GM18909 (cell line): ENCODE measurements around the gene PTPN22.

Experiments
- ATAC-seq: cut with Tn5 transposase; IDR thresholded peaks from one replicate; pipeline ENCODE4 v1.9.1; 2021; ENCODE audit warnings: mild to moderate bottlenecking; ENCODE audit not compliant: unreplicated experiment, poor library complexity

PTPN22 gene

DNA sequence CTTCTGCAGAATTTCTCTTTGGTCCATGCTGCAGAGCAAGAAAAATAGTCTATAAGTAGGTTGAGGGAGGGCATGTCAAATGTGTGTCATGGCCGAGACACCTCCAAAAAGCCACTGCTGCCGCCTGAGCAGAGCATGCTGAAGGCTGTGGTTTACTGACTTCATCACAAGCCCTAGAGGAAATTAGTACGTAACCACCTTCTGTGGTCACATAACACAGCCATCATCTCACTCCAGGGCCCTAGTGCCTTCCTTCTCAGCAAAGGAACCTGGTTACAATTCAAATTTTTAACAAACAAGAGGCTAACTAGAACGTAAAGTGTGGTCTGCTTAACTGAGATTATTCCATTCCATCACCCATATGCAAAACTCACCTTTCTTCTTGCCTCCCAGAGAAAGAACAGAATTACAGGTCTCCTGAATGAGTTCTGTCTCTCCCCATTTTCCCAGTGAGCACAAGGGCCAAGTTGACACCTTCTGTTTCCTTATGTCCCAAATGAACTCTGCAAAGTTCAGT, at the start of gene PTPN22:
Gene PTPN22, minus strand, starts transcription at position 116 of the 517 bp plus-strand sequence.
- peak; percentile 88 for ATAC-seq

DNA sequence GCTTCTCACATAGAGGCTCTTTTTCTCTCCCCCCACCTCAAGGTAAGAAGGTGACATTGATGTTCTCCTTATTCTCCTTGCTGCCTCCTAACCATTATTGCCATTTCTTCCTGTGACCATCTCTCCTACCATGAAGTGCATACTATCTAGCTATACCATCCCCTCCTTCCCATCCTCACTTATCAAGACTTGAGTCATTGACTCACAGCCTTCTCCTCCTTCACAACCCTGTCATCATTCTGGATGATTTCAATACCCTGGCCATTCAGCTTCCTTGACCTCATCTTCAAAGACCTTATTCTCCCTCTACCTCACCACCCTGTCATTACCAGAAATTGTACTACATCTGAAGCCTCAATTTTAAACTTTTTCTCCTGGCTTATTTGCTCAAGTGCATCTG, 46.7 kb upstream of the PTPN22 start:
- no peak for ATAC-seq

DNA sequence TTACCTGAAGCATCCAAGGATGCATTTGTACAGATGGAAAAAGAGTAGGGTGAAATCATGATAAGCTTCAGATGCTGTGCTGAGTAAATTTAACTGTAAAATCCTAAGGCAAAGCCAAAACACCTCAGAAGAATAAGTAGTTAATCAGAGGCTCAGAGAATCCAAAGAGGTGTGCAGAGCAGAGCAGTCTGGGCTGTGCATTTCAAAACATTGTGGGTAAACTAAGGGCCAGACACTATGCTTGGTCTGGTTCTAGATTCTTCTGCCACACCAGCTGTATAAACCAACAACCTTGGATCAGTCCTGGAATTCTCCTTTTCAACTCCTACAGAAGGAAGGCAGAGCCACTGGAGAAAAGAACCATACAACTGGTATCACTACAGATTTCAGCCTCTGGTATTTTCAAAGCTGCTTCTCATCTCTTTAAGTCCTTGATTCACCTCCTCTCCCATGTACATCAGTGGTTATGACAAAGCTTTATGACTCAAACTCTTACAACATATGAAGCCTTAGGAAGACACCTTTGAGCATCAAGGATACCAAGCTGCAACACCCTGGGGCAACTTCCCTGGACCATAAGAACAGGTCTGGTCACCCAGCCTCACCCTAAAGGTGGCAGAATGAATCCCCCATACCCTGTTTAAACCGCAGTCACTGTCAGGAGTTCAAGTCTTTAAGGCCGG, 46.0 kb upstream of the PTPN22 start:
- ATAC-seq, result no peak

DNA sequence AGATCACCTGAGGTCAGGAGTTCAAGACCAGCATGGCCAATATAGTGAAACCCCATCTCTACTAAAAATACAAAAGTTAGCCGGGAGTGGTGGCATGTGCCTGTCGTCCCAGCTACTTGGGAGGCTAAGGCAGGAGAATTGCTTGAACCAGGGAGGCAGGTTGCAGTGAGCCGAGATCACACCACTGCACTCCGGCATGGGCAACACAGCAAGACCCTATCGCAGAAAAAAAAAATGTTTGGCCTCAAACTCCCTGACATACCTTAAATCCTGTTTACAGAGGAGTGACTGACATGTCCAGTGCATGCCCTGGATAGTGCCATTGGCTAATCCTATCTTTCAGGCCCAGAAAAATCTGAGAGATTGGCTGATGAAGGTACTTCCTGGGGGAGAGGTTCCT, 45.5 kb upstream of the PTPN22 start:
- no peak for ATAC-seq

DNA sequence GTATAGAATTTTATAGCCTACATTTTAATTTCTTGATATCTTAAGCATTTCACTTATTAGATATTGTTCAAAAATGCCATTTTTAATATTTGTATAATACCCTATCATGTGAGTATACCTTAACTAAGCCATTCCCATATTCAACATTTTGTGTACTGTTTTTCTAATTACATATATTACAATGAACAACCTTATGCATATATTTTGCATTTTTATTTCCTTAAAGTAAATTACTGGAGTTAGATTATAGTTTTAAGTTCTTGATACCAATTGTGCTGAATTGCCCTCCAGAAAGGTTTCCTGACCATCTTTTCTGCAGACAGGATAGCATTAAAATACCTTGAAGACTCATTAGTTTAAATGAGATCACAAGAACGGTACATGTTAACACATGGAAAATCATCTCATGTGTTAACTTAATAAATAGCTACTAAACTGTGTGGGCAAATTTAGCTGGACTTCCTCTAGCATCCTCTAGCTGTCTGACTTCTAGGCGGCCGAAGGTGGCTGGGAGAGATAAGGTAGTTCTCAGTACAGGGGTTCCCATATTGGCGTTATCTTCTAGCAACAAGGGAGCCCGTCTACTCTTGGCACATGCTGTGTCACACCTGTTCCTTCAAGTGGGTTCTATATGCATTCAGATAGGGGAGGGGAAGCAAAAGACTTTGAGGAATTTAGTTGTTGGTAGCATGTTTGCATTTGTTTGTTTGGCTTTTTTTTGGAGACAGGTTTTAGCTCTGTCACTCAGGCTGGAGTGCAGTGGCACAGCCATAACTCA, 42.6 kb upstream of the PTPN22 start:
- ATAC-seq, result no peak

DNA sequence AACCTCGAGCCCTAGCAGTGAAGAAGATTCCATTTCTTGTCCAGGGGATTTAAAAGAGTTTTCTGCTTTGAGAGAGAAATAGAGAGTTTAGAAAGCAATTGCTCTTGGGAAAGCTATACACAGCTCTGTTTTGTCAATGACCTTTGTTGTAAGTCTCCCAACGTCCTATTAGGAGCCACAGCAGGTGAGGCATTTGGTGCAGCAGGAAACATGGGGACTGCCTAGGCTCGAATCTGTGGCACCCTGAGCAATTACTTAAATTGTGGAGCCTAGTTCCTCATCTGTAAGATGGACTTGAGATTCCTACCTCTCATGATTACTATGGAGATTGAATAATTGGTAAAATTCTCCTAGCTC, 41.8 kb upstream of the PTPN22 start:
- ATAC-seq, result no peak

DNA sequence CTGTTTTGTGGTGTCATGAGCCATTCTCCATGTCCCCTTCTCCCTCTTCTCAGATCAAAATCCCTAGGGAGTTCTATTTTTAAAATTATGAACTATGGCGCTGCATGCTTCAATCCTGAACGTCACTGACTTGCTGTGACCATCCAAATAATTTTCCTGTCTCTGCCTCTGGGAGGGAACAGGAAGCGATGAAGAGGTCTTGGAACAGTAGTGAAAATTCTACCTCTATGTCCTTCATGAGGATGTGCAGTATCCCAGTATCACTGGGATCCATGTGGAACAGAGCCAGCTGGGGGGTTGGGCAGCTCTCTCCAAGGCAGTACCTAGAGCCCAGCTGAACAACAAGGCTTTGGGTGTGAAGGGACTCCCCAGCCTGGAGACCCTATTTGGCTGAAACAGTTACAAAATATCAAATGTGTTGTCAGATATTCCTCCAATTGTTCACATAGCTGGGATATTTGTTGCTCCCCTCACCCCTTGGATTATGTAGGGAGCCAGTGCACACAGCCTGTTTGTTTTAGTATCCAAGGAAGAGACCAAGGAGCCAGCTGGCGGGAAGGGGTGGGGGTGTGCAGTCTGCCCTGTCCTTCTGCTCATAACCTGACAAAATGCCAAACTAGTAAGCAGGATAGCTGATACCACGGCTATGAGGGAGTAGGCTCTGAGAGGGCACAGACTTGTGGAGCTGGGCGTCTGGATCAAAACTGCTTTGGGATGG, 41.2 kb upstream of the PTPN22 start:
- no peak for ATAC-seq

DNA sequence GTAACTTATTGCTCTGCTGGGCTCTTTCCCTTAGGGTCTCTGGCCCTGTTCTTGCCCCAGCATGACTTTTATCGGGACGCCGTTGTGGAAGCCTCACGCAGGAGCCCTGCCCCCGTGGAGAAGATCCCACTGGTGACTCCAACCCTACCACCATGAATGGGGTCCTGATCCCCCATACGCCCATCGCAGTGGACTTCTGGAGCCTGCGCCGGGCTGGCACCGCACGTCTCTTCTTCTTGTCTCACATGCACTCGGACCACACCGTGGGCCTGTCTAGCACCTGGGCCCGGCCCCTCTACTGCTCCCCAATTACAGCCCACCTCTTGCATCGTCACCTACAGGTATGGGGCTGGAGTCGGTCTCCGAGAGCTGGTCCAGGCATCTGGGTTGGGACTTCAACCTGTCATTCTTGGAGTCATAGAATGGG, 33.9 kb upstream of the PTPN22 start:
- peak; percentile 5 for ATAC-seq

DNA sequence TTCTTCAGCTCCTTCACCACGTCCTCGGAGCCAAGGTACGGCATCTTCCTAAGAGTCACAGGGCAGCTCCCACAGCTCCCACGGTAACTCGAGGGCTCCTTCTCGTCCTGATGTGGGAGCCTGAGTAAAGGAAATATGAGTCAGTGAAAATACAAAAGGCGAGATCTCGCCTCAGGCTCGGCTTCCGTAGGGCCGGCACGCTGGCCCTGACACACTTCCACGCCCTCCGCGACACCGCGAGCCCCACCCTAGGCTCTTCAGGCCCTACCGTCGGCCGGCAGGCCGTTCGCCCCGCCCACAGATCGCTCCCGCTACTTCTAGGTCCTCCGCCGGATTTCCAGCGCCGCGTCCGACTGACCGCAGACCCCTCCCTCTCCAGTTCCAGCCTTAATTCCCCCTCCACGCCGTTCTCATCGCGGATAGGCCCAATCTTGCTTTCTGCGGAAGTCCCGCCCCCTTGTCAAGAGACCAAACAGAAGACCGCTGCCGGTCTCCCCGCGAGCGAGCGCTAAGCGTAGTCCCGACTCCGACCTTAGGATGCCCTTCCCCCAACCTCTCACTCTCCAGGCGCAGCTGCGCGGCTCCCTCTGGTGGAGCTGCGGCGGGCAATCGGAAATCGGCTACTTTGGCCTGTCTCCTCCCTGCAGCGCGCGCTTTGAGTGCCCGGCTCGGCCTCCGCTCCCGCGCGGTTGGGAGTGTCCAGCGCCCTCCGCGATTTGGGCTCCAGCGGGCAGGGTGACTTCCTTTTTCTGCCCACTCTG, 33.3 kb upstream of the PTPN22 start, which contains the start of the genes AP4B1 and DCLRE1B:
Gene AP4B1, minus strand, starts transcription at position 126 of the 761 bp plus-strand sequence. Its CDS starts 82 bp downstream, at position 44.
Gene DCLRE1B, plus strand, starts transcription at position 653 of the 761 bp plus-strand sequence. CDS start 261 bp downstream, outside the sequence.
- peak; percentile 91 for ATAC-seq

DNA sequence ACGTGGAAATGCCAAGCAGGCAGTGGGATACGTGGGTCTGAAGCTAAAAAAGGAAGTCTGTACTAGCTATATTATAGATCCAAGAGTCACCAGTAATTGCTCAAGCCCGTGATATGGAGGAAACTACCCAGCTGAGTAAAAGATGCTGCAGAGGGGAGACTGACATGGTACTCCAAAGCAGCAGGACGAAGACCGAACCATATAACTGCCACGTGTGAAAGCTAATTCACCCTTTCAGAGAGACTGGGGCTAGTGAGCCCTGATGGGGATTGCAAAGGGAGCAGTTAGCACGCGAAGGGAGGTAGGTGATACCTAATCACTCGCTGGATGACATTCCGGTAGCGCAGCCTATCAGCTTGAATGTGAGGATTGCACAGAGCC, 32.8 kb upstream of the PTPN22 start:
- peak; percentile 32 for ATAC-seq

DNA sequence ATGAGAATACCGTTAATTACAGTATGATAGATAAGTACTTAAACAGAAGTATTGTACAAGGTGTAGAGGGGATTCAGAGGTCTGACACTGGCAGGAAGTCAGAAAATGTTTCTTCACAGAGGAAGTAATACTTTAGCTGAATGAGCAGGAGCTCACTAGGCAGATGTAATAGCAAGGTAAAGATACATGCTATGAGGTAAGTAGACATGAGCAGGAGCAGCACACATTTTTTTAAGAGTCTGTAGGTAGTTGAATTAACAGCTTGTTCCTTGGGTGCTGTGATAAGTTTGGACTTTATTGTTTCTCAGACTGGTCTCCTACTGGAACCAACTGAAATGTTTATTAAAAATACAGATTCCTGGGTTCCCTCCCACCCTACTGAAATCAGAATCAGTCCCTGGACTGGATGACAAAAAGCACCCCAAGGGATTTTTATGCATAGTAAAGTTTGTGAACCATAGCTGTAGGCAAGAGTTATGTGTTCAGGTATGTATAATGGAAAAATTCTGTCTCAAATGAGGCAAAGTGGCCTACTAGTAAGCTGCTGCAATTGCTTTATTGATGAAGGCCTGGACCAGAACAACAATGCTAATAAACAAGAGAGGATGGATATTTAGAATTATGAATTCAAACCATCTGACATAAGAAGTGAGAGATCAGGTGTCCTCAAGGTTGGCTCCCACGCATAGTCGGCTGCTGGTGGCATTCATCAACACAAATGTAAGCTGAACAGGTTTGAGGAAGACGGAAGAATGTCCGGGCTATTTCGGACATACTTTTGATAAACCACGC, 32.2 kb upstream of the PTPN22 start:
- ATAC-seq, result no peak

DNA sequence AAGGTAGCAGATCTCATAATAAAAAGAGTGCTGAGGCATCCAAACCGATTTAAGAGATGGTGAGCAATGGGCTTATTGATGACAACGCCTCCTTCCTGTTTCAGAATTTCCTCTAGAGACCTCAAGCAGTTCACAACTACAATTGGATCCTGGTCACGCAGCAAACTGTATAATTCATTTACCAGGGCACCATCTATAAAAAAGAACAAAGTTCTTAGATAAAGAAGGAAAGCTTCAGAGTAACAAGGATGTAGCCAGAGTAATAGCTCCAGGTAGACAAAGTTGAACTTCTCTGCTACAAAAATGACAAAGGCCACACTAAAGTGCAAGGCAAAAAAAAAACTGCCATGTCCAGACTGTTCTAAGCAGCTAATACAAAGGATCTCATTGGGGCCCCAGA, 29.7 kb upstream of the PTPN22 start:
- no peak for ATAC-seq

DNA sequence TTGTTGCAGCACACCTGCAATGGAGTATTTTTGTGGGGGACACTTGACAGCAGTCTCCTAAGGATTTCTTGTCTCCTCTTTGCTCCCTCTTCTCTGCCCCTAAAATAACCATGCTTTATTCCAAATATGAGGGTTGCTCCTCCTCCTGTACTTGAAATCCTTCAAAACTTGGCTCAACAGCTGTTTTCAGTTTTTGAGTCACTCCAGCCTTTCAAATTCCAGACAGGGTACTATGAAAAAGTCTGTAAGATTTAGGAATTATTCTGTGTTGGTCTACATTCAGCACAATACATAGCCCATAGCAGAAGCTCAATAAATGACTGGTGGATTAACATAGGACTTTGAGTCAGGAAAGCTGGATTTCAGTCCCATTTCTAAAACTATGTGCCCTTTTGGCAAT, 27.6 kb upstream of the PTPN22 start:
- ATAC-seq, result no peak

DNA sequence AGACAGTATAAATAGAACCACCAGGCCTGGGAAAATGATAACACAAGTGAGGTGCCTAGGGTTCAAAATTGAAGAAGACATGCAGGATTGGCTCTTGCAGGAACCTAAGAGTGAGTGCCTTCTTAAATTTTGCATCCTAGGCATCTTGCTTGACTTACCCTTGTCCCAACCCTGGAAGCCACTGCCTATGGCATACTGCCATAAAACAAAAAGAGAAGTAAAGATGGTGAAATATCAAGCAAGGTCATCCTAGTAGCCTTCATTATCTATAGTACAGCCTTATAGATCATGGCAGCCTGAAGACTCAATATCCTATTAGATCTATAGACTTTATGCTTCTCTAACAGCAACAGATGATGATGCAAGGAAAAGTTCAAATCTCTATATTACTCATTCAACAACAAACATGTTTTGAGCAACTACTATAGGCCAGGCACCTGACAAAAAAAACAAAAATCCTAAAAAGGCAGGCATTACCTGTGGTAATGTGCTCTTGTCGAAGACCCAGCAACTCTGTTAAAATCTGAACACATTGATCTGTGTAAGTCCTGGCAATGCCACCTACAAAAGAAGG, 26.8 kb upstream of the PTPN22 start:
- no peak for ATAC-seq

DNA sequence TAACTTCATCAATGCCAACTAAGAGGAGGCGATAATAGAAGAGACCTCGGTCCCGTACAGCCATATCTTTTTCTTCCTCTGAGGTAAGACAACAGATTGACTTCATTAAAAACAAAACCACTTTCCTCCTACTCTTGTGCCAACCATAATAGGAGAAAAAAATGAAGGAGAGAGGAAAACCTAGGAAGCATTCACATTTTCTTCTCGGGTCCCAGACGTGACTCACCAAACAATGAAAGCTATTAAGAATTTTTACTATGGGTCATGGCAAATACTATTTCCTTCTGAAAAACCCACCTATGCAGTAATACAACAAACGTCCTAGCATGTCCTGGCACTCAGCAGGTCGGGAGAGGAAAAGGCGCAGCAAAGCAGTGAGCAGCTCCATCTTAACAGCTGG, 24.4 kb upstream of the PTPN22 start:
- ATAC-seq, result no peak

DNA sequence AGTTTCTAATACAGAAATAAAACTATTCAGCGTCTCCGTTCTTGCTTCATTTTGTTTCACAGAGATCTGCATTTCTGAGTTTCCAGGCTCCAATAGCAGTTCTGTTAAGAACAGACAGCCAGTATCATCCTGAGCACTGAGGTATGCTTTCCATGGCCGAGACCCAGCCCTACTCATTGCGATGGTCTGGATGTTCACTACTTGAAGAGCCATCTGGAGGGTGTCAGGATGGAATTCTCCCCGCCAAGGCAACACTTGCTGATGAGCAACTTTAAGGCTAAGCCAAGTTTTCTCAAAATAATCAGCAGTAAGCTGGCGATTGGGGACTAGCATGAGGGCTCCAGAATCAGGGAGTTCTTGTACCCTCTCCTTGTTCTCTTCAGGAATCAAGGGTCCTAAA, 23.6 kb upstream of the PTPN22 start:
- ATAC-seq, result no peak

DNA sequence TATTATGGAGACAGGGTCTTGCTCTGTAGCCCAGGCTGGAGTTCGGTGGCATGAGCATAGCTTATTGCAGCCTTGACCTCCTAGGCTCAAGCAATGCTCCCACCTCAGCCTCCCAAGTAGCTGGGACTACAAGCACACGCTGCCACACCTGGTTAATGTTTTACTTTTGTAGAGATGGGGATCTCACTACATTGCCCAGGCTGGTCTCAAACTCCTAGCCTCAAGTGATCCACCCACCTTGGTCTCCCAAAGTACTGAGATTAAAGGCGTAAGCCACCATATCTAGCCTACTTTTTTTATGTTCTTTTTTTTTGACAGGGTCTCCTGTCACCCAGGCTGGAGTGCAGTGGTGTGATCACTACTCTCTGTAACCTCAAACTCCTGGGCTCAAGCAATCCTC, 21.8 kb upstream of the PTPN22 start:
- ATAC-seq, result no peak

DNA sequence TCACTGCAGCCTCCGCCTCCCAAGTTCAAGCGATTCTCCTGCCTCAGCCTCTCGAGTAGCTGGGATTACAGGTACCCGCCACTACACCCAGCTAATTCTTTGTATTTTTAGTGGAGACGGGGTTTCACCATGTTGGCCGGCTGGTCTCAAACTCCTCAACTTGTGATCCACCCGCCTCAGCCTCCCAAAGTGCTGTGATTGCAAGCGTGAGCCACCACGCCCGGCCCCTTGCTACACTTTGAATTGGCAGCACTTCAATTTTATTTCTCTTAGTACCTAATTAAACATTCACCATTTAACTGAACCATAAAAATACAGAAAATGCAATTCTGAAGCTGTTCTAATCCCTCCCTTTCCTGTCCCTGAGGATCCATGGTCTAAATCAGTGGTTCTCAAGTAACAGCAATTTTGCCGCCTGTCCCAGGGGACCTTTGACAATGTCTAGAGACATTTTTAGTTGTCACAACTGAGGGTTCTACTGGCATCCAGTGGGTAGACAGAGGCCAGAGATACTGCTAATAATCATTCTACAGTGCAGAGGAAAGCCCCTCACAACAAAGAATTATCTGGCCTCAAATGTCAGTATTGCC, 20.2 kb upstream of the PTPN22 start:
- ATAC-seq, result no peak

DNA sequence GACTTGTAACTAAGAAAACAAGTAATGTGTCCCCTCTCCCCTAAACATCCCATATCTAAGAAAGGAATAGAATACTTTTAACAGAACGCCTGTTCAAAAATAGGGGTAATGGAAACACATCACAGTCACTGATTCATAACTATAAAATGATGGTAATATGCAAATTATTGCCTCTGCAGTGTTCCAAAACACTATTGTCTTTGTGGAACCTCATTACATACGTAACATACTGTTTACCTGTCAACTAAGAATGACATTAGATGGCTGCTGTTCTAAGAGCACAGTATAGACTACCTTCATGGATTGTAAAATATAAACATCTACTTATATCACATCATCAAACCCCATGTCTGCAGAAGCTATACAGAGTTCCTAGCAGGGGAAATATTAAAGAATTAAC, 19.3 kb upstream of the PTPN22 start:
- ATAC-seq, result no peak
